CD4-positive, alpha-beta T cell (primary cell): ENCODE measurements around the gene RALGPS2. TPM values are rescaled to one million over a fixed set of nuclear protein-coding genes. Genes with fewer than 3 reads are reported as not detected.

Experiments used
- ATAC-seq: fragments of 200-7000 bp; cut with Tn5 transposase; one replicate; pipeline ENCODE4 v1.10.0; 2022; ENCODE audit warnings: mild to moderate bottlenecking; ENCODE audit not compliant: poor library complexity
- CTCF ChIA-PET: fragments of 350-600 bp; sonication (Branson Sonifier 250); formaldehyde crosslinking; loops from one replicate; lab custom pipeline; 2021; ENCODE audit warnings: antibody characterized with exemption, inconsistent platforms; lab: Charles Lee
- POLR2A ChIA-PET: fragments of 350-600 bp; sonication (Branson Sonifier 250); formaldehyde crosslinking; loops from one replicate; lab custom pipeline; 2021; ENCODE audit warnings: antibody characterized with exemption, inconsistent platforms; lab: Charles Lee
- DNase-seq, 14 experiments: peaks; one replicate each; pipeline ENCODE4 v3.0.0-alpha.2; 2013 to 2020; ENCODE audit warnings: mixed read lengths in 2 of 14
- H3K27ac ChIP-seq, 2 donors: one replicate each; pipeline versions ENCODE4 v1.5.1 to v1.7.0; 2013; ENCODE audit warnings: low read length in 2 of 2, low read depth in 1 of 2, mild to moderate bottlenecking in 1 of 2
- H3K27me3 ChIP-seq, 2 experiments: 1 replicate in 1 of 2; 2 replicates in 1 of 2; pipeline versions ENCODE4 v1.6.1 to v1.7.0; 2013; ENCODE audit warnings: low read length in 2 of 2, control low read depth in 1 of 2, mild to moderate bottlenecking in 1 of 2, moderate library complexity in 1 of 2; ENCODE audit not compliant: insufficient read depth in 2 of 2, control insufficient read depth in 1 of 2
- H3K36me3 ChIP-seq: one replicate; pipeline ENCODE4 v1.6.1; 2013; ENCODE audit warnings: low read length, control low read depth; ENCODE audit not compliant: insufficient read depth
- H3K4me1 ChIP-seq: one replicate; pipeline ENCODE4 v1.6.1; 2013; ENCODE audit warnings: low read length, control low read depth; ENCODE audit not compliant: insufficient read depth
- H3K4me3 ChIP-seq: one replicate; pipeline ENCODE4 v1.5.1; 2013; ENCODE audit warnings: mild to moderate bottlenecking, low read length, moderate library complexity
- H3K9me3 ChIP-seq, 2 experiments: 1 replicate in 1 of 2; 2 replicates in 1 of 2; pipeline versions ENCODE4 v1.6.1 to v1.7.0; 2013; ENCODE audit warnings: low read length in 2 of 2, mild to moderate bottlenecking in 2 of 2, control low read depth in 1 of 2, moderate library complexity in 1 of 2; ENCODE audit not compliant: control insufficient read depth in 1 of 2, insufficient read depth in 1 of 2
- H3K27ac Mint-ChIP-seq: one replicate; pipeline ENCODE4 v1.8.0; 2020; ENCODE audit warnings: mixed read lengths
- H3K27me3 Mint-ChIP-seq: one replicate; pipeline ENCODE4 v1.8.0; 2021; ENCODE audit warnings: mixed read lengths
- H3K36me3 Mint-ChIP-seq: one replicate; pipeline ENCODE4 v1.8.0; 2021; ENCODE audit warnings: low read depth, mixed read lengths
- H3K4me1 Mint-ChIP-seq: one replicate; pipeline ENCODE4 v1.8.0; 2021; ENCODE audit warnings: low read depth, mixed read lengths
- H3K4me3 Mint-ChIP-seq: one replicate; pipeline ENCODE4 v1.8.0; 2020; ENCODE audit warnings: mild to moderate bottlenecking, mixed read lengths
- H3K9me3 Mint-ChIP-seq: one replicate; pipeline ENCODE4 v1.8.0; 2020; ENCODE audit warnings: mixed read lengths
- CTCF ChIP-seq: fragments of 200-600 bp; IDR thresholded peaks from one replicate; pipeline ENCODE4 v1.8.0; 2022; ENCODE audit warnings: antibody characterized with exemption, mild to moderate bottlenecking
- intact Hi-C, 2 experiments: fragments of 100-400 bp; cut with DNase I in 1 of 2; cut with micrococcal nuclease in 1 of 2; formaldehyde crosslinking; loops; one replicate each; pipeline versions ENCODE4 v1.15.1 to v1.9.0; 2023 to 2025; cut with DNase I, micrococcal nuclease
- microRNA-seq: library from miRNA; unstranded; fragments of <30 nt; microRNA quantifications from one replicate; pipeline ENCODE4 v1.2.0, GENCODE V29; 2021; ENCODE audit warnings: borderline microRNAs expressed, borderline replicate concordance
- total RNA-seq, 174 experiments: library from RNA in 2 of 174; stranded (reverse) in 2 of 174; gene quantifications; one replicate each; pipeline ENCODE4 v1.2.3 and lab custom pipeline; 2021 to 2026

RALGPS2 gene
- total RNA-seq, 2 experiments from 2014 or later, result 8.6 to 10.8 TPM

DNA sequence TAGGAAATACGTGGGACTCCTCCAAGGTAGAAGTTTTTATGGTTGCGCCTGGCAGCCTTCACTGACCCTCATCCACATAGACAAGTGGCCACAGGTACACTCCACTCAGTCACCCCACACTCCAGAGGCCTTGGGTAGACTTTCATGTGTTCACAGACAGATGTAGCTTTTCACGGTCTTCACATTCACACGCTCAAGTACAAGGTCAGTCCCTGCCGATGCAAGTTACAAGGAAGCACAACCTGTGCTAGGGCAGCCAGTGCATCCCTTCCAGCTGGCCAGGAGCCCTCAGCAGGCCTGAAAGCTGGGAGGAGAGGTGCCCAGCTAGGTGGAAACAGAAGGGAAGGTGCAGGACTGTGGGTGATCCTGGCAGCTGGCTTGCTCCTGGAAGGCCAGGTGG, 245.1 kb downstream of the RALGPS2 start:
- H3K36me3 Mint-ChIP-seq, result no peaks in the 10 kb centered on the region
- no peak overlapping the region for H3K27ac ChIP-seq
- H3K27ac Mint-ChIP-seq, result no peak overlapping the region
- H3K27me3 Mint-ChIP-seq, result peaks cover 6% of the 10 kb centered on the region
- H3K4me3 Mint-ChIP-seq, result no peak overlapping the region
- no peak for TF ChIP-seq CTCF
- no peak for ATAC-seq
- no peaks in the 10 kb centered on the region for H3K27me3 ChIP-seq
- no peaks in the 10 kb centered on the region for H3K9me3 Mint-ChIP-seq
- H3K4me3 ChIP-seq, result no peak overlapping the region
- intact Hi-C loops, result no loop called here
- POLR2A ChIA-PET, result no interaction called here
- H3K4me1 Mint-ChIP-seq, result no peaks in the 10 kb centered on the region
- no peaks in the 10 kb centered on the region for H3K36me3 ChIP-seq
- H3K9me3 ChIP-seq, result peaks cover 0 to 2% of the 10 kb centered on the region in 2 experiments
- DNase-seq, result no peak
- peaks cover 8% of the 10 kb centered on the region for H3K4me1 ChIP-seq
- CTCF ChIA-PET, result no interaction called here

Small RNAs within 50 kb of the gene (microRNA-seq; reads per million reads assigned to microRNA genes)
- not detected for gene MIR4424

Other genes starting within 250 kb of the RALGPS2 start
- gene CLEC20A, start 228.3 kb upstream of the RALGPS2 start, total RNA-seq, result not detected
- not detected for gene TEX35, start 212.1 kb upstream of the RALGPS2 start, total RNA-seq
- not detected for gene ANGPTL1, start 145.8 kb downstream of the RALGPS2 start, total RNA-seq